Activated naive CD4-positive, alpha-beta T cell treated with anti-CD3 and anti-CD28 coated beads, Interleukin-2, amount 50 U/mL, for 24 hours (primary cell): ENCODE data around the gene SF3A1.
A peak's percentile ranks its signal among the peaks of the same experiment; 100 is the strongest.

Experiments
- H3K27ac Mint-ChIP-seq: one replicate; pipeline ENCODE4 v1.8.0; 2021; ENCODE audit warnings: mild to moderate bottlenecking, mixed read lengths
- H3K27me3 Mint-ChIP-seq: one replicate; pipeline ENCODE4 v1.8.0; 2021; ENCODE audit warnings: mixed read lengths
- H3K36me3 Mint-ChIP-seq: one replicate; pipeline ENCODE4 v1.8.0; 2021; ENCODE audit warnings: mixed read lengths
- H3K4me1 Mint-ChIP-seq: one replicate; pipeline ENCODE4 v1.8.0; 2021; ENCODE audit warnings: mixed read lengths
- H3K4me3 Mint-ChIP-seq: one replicate; pipeline ENCODE4 v1.8.0; 2021; ENCODE audit warnings: mild to moderate bottlenecking, mixed read lengths
- H3K9me3 Mint-ChIP-seq: one replicate; pipeline ENCODE4 v1.8.0; 2021; ENCODE audit warnings: mixed read lengths

SF3A1 gene

GRCh38 chr22:30325065-30325720 is 31.5 kb downstream of the SF3A1 start:
- H3K4me1 Mint-ChIP-seq, result peaks cover 60% of the 10 kb centered on the region
- no peaks in the 10 kb centered on the region for H3K27me3 Mint-ChIP-seq
- H3K27ac Mint-ChIP-seq, result peak overlapping the region; percentile 88
- H3K9me3 Mint-ChIP-seq, result no peaks in the 10 kb centered on the region
- H3K4me3 Mint-ChIP-seq, result peak overlapping the region; percentile 88
- no peaks in the 10 kb centered on the region for H3K36me3 Mint-ChIP-seq

DNA sequence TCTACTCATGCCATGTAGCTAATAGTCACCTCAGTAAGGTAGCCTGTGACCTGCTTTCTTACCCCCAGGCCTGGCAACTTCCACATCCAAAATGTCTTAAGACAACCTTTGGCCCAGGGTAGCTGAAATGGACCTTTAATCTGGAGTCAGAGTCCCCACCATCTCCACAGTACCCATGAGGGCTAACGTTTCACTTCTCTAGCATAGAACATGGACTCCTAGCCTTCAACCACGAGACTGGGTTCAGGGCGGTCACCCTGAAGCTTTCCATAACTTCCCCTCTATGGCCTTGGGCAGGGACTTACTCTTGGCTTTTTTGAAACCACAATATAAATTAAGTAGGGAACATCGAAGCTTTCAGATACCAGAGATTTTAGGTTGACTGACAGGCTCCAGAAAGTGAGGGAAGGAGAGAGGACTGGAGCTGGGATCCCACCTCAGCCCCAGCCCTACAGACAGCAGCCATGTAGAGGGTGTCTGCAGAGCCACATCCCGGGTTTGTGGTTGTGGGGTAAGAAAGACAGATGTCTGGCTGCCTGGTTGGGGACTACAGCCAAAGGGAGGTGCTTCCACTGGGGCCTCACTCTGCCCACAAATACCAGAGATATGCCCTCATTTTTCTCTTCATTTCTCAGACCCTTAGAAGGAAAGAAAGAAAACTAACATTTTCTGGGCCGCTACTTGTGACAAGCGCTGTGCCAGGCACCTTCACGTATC is 32.5 kb downstream of the SF3A1 start:
- Mint-ChIP-seq H3K36me3 (no peaks in the 10 kb centered on the region), H3K4me1 (peaks cover 70% of the 10 kb centered on the region), H3K27me3 (no peaks in the 10 kb centered on the region), H3K27ac (peak overlapping the region; percentile 88), H3K9me3 (no peaks in the 10 kb centered on the region), H3K4me3 (peak overlapping the region; percentile 88)

DNA sequence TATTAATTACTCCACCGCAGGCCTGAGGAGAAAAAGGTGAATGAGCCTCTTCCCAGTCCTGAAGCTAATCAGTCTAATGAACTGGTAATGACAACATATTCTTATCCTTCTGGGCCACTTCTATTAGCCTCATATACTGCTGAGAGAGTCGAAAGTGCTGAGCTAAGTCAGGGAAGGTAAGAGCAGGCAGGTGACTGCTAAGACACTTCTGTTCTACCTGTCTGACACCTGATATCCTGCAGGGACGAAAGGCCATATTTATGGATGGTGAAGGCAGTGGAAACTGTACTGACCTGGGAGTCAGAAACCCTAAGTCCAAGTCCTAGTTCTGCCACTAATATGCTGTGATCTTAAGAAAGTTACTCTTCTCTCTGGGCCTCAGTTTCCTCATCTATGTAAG is 33.4 kb downstream of the SF3A1 start:
- H3K27me3 Mint-ChIP-seq, result no peaks in the 10 kb centered on the region
- no peaks in the 10 kb centered on the region for H3K9me3 Mint-ChIP-seq
- peaks cover 79% of the 10 kb centered on the region for H3K4me1 Mint-ChIP-seq
- H3K36me3 Mint-ChIP-seq, result peaks cover 3% of the 10 kb centered on the region
- peak overlapping the region; percentile 31 for H3K4me3 Mint-ChIP-seq
- H3K27ac Mint-ChIP-seq, result peak overlapping the region; percentile 56

DNA sequence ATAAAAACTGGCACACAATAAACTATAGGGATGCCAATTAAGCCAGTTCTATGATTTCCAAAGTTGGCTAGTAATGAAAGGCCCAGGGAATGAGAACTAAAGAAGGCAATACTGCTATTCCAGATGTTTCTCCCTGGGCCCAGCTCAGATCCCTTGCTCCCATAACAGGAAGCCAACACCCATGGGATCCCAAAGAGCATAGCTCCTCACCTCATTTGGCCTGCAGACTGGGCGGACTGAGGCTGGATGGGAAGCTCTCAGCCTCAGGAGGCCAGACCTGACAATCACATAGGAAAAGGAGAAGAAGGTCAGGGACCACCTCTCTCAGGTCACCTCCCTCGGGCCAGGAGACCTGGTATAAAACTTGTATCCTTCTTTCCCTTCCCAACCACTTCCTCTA is 35.2 kb downstream of the SF3A1 start:
- Mint-ChIP-seq H3K27me3 (no peaks in the 10 kb centered on the region), H3K4me3 (no peak overlapping the region), H3K36me3 (peaks cover 6% of the 10 kb centered on the region)

DNA sequence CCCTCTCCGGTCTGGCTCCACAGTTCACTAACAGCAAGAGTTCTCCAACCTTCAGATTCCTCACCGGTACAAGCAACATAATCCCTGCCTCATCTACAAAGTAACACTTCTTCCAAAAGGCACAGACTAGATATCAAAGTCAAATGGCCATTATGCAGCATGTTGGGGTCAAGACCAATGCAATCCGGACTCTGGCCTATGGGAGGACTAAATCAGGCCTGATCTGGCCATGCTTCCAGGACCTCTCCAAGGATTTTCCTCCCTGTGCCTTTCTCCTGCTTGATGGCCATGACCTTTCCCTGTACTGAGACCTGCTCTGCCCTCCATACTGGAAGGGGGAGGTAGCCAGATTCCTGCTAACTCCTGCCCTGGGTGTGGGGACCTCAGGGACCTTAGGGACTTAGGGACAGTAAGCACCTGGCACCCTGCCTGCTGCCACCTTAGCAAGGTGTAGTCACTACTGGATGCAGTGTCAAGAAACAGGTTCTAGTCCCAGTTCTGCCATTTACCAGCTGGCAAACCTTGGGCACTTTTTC is 36.6 kb downstream of the SF3A1 start:
- Mint-ChIP-seq H3K4me1 (peaks cover 95% of the 10 kb centered on the region), H3K27ac (peak overlapping the region; percentile 72), H3K27me3 (no peaks in the 10 kb centered on the region), H3K36me3 (peaks cover 8% of the 10 kb centered on the region), H3K4me3 (no peak overlapping the region), H3K9me3 (no peaks in the 10 kb centered on the region)

More for the DNA sequence above, 35.2 kb downstream of the SF3A1 start:
- Mint-ChIP-seq H3K9me3 (no peaks in the 10 kb centered on the region), H3K27ac (peak overlapping the region; percentile 81), H3K4me1 (peaks cover 88% of the 10 kb centered on the region)

- Mint-ChIP-seq H3K4me1 (peaks cover 95% of the 10 kb centered on the region), H3K27me3 (no peaks in the 10 kb centered on the region), H3K9me3 (no peaks in the 10 kb centered on the region), H3K27ac (peak overlapping the region; percentile 94), H3K36me3 (peaks cover 10% of the 10 kb centered on the region), H3K4me3 (peak overlapping the region; percentile 37)
Measured at GRCh38 chr22:30318799-30319419, 37.8 kb downstream of the SF3A1 start.

DNA sequence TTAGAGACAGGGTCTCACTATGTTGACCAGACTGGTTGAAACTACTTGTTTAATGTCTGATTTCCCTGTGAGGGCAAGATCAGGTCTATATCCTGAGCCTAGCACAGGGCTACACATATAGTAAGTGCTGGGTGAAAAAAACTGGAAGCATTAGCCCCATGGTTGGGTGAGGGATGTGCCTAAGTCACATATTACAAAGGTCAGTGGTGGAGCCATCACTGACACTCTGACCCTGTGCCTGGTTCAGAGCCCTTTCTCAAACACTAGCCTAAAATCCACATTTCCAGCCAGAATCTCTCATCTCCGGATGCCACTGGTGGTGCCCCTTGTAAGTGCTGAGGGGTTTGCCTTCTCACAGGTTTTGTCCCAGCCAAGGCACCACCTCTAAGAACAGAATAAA is 38.9 kb downstream of the SF3A1 start:
- H3K27me3 Mint-ChIP-seq, result no peaks in the 10 kb centered on the region
- H3K9me3 Mint-ChIP-seq, result no peaks in the 10 kb centered on the region
- H3K4me3 Mint-ChIP-seq, result peak overlapping the region; percentile 6
- H3K27ac Mint-ChIP-seq, result peak overlapping the region; percentile 94
- peaks cover 10% of the 10 kb centered on the region for H3K36me3 Mint-ChIP-seq
- H3K4me1 Mint-ChIP-seq, result peaks cover 94% of the 10 kb centered on the region

GRCh38 chr22:30315962-30316576 is 40.6 kb downstream of the SF3A1 start:
- Mint-ChIP-seq H3K9me3 (no peaks in the 10 kb centered on the region), H3K27me3 (no peaks in the 10 kb centered on the region), H3K4me3 (no peak overlapping the region), H3K36me3 (peaks cover 12% of the 10 kb centered on the region), H3K27ac (peak overlapping the region; percentile 98), H3K4me1 (peaks cover 98% of the 10 kb centered on the region)

- no peaks in the 10 kb centered on the region for H3K27me3 Mint-ChIP-seq
- H3K4me1 Mint-ChIP-seq, result peaks cover 98% of the 10 kb centered on the region
- H3K36me3 Mint-ChIP-seq, result peaks cover 12% of the 10 kb centered on the region
- H3K27ac Mint-ChIP-seq, result peak overlapping the region; percentile 98
- H3K4me3 Mint-ChIP-seq, result peak overlapping the region; percentile 40
- no peaks in the 10 kb centered on the region for H3K9me3 Mint-ChIP-seq
Measured at GRCh38 chr22:30314915-30315314, 41.8 kb downstream of the SF3A1 start.

GRCh38 chr22:30313527-30314363 is 42.9 kb downstream of the SF3A1 start:
- Mint-ChIP-seq H3K9me3 (no peaks in the 10 kb centered on the region), H3K27me3 (no peaks in the 10 kb centered on the region), H3K27ac (peak overlapping the region; percentile 98), H3K4me3 (peak overlapping the region; percentile 40), H3K36me3 (peaks cover 10% of the 10 kb centered on the region), H3K4me1 (peaks cover 98% of the 10 kb centered on the region)

- Mint-ChIP-seq H3K4me3 (peak overlapping the region; percentile 1), H3K36me3 (peaks cover 6% of the 10 kb centered on the region), H3K27ac (peak overlapping the region; percentile 88), H3K27me3 (no peaks in the 10 kb centered on the region), H3K9me3 (no peaks in the 10 kb centered on the region), H3K4me1 (peaks cover 97% of the 10 kb centered on the region)
Measured at GRCh38 chr22:30312053-30312452, 44.6 kb downstream of the SF3A1 start.

DNA sequence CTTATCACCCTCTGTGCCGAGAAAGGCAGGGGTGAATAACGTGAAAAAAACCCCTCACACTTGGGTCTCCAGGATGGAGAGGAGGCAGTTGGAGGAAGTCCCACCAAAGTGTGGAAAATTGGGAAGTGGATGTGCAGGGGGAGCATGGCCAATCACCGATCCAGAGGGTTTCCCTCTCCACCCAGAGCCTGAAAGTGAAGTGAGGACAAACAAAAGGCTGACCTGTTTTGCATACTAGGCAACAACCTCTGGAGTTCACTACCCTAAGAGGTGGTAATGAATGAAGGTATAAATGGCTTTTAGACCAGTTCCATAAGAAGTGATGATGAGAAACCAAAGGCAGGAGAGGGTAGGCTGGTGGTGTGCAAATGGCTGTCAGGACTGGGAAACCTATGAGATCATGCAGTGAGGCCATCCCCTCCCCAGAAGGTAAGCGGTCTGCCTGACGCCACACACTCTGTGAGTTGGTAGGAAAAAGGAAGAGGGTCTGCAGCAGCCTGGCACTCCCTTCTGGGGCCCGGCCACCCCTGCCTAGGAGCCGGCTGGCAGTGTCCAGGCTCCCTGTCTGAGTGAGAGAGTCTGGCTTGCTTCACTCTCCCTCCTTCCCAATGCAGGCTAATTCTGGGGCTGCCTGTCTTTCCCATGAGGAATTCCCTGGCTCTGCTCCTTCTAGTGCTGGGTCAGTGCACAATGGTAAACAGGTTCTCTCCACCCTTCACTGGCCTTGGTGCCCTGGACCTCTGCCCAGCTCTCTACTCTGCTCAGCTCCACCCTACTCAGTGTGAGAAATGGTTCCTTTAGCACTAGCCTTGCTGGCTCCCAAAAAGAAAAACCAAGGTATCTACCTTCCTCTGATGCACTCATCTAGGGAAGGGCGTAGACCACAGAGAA is 45.6 kb downstream of the SF3A1 start:
- Mint-ChIP-seq H3K36me3 (peaks cover 6% of the 10 kb centered on the region), H3K4me1 (peaks cover 97% of the 10 kb centered on the region), H3K27me3 (no peaks in the 10 kb centered on the region), H3K9me3 (no peaks in the 10 kb centered on the region), H3K4me3 (peak overlapping the region; percentile 43), H3K27ac (peak overlapping the region; percentile 92)

DNA sequence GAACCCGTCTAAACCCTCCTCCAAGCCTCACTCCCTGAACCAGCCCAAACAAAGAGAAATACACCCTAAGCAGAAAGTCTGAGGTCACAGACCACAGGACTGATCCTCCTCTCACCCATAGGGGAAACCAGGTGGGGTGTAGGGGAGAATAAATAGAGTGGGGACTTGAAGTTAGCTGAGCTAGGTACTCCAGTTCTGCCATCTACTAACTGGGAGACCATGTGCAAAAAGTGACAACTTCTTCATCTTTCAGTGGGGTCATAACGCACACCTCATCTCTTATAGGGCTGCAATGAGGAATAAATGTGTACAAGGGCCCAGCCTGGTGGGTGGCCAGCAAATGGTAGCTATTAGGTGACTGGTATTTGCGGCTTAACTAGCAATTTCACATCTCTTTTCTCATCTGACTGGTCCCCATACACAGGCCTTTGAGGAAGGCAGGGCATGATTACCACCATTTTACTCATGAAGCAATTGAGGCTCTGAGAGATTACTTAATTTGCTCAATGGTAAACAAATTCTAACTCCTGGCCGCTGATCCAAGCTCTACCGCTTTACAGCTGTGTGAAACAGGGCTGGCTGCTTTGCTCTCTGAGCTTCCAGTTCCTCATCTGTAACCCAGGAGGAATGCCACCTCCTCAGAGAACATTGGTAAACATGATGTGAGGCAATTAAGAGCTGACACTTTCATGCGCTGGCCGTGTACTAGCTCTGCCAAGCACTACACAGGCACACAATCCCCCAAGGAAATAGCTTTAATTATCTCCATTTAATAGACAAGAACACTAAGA is 46.5 kb downstream of the SF3A1 start:
- H3K36me3 Mint-ChIP-seq, result peaks cover 4% of the 10 kb centered on the region
- H3K4me3 Mint-ChIP-seq, result peak overlapping the region; percentile 43
- H3K27me3 Mint-ChIP-seq, result no peaks in the 10 kb centered on the region
- H3K27ac Mint-ChIP-seq, result peak overlapping the region; percentile 91
- peaks cover 97% of the 10 kb centered on the region for H3K4me1 Mint-ChIP-seq
- H3K9me3 Mint-ChIP-seq, result no peaks in the 10 kb centered on the region
